Right lobe of liver (tissue), 4 donors: ENCODE measurements around the gene IQSEC3.
"Not testable (repeated sequence)": the region's sequence is repeated elsewhere in the genome, so short reads cannot be mapped to it uniquely, and the experiment has no call there.

ENCODE experiments used
- POLR2A ChIP-seq: fragments of 450-650 bp; IDR thresholded peaks from one replicate; pipeline ENCODE4 v1.6.1; 2017; ENCODE audit warnings: antibody characterized with exemption, mild to moderate bottlenecking
- TF ChIP-seq, protein P1 (sequence below), 4 donors: fragments of 200-600 bp in 3 of 4; fragments of 450-650 bp in 1 of 4; IDR thresholded peaks; one replicate each; pipeline versions ENCODE4 v1.5.1 to v1.8.0; 2016 to 2022; ENCODE audit warnings: antibody characterized with exemption in 4 of 4, mild to moderate bottlenecking in 2 of 4
- donor health status: DM: no; HTN: no; CAD: no.
- donor health status: DM: no; HTN: no; CAD: no.
- donor health status: DM: no; HTN: yes; CAD: no.

DNA sequence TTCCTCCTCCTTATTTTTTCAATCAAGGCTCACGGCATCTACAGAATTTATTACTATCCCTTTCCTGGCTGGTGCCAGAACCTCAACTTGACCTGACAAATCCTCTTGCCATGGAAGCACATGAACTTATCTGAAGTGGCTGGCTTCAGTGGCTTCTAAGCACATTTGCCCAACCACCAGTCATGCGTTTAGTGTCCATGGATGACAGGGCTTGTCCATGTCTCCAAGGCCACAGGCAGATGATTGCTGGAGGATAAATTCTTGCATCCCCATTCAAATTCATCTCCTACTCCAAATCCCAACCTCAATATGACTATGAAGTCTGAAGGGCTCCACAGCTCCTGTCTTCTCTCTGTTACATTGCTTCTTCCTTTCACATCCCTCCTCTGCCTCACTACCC, 4.0 kb downstream of the IQSEC3 start:
- not testable (repeated sequence) for TF ChIP-seq POLR2A
- TF ChIP-seq, protein P1, sequence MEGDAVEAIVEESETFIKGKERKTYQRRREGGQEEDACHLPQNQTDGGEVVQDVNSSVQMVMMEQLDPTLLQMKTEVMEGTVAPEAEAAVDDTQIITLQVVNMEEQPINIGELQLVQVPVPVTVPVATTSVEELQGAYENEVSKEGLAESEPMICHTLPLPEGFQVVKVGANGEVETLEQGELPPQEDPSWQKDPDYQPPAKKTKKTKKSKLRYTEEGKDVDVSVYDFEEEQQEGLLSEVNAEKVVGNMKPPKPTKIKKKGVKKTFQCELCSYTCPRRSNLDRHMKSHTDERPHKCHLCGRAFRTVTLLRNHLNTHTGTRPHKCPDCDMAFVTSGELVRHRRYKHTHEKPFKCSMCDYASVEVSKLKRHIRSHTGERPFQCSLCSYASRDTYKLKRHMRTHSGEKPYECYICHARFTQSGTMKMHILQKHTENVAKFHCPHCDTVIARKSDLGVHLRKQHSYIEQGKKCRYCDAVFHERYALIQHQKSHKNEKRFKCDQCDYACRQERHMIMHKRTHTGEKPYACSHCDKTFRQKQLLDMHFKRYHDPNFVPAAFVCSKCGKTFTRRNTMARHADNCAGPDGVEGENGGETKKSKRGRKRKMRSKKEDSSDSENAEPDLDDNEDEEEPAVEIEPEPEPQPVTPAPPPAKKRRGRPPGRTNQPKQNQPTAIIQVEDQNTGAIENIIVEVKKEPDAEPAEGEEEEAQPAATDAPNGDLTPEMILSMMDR (IDR thresholded peaks at IDR 0.05) = not testable (repeated sequence)
